ENCODE results near the gene KLHL13. TPM values are rescaled to one million over a fixed set of nuclear protein-coding genes. Genes with fewer than 3 reads are reported as not detected.

The KLHL13 gene
- total RNA-seq, 1 donor from 2014 or later = not detected

DNA sequence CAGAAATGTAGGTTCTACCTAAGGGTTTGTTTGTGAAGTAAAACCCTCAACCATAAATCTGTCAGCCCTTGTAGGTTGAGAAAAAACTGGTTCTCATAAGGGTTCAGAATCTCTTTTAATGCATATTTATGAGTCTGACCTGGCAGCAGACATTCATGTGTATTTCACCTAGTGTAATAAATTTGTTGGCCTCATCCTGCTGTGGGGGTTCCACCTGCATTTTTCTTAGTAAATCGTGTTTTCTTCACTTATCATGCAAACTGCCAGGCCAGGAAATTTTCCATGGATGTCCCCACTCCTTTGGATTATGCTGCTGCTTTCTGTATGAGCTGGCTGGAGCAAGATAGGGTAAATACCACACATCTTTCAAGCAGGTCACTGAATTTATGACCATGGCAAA is 42.4 kb downstream of the KLHL13 start:
- intact Hi-C loops (cut with micrococcal nuclease) = no loop called here
- no peaks in the 10 kb centered on the region for H3K27me3 Mint-ChIP-seq
- CTCF ChIA-PET = no interaction called here
- H3K27ac Mint-ChIP-seq = no peak overlapping the region
- ATAC-seq (ENCODE audit: low read depth) = no peak
- peaks cover 3% of the 10 kb centered on the region for H3K9me3 Mint-ChIP-seq
- H3K4me3 Mint-ChIP-seq = no peak overlapping the region
- DNase-seq = no peak
- TF ChIP-seq, protein P1, sequence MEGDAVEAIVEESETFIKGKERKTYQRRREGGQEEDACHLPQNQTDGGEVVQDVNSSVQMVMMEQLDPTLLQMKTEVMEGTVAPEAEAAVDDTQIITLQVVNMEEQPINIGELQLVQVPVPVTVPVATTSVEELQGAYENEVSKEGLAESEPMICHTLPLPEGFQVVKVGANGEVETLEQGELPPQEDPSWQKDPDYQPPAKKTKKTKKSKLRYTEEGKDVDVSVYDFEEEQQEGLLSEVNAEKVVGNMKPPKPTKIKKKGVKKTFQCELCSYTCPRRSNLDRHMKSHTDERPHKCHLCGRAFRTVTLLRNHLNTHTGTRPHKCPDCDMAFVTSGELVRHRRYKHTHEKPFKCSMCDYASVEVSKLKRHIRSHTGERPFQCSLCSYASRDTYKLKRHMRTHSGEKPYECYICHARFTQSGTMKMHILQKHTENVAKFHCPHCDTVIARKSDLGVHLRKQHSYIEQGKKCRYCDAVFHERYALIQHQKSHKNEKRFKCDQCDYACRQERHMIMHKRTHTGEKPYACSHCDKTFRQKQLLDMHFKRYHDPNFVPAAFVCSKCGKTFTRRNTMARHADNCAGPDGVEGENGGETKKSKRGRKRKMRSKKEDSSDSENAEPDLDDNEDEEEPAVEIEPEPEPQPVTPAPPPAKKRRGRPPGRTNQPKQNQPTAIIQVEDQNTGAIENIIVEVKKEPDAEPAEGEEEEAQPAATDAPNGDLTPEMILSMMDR (IDR thresholded peaks at IDR 0.05) = no peak
- no peaks in the 10 kb centered on the region for H3K36me3 Mint-ChIP-seq (ENCODE audit: low read depth)
- POLR2A ChIA-PET = no interaction called here
- no peaks in the 10 kb centered on the region for H3K4me1 Mint-ChIP-seq

DNA sequence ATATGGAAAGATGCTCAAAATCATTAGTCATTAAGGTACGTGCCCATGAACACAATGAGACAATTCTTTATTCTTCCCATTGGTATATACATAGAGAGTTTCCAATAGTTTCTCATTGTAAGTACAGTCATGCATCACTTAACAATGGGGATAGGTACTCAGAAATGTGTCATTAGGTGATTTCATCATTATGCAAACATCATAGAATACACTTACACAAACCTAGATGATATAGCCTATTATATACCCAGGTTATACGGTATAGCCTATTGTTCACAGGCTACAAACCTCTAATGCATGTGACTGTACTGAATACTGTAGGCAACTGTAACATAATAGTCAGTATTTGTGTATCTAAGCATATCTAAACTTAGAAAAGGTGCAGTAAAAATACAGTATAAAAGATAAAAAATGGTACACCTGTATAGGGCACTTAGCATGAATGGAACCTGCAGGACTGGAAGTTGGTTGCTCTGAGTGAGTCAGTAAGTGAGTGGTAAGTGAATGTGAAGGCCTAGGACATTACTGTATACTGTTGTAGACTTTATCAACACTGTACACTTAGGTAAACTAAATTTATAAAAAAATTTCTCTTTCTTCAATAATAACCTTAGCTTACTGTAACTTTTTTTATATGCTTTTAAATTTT is 49.6 kb downstream of the KLHL13 start:
- TF ChIP-seq, protein P1 (IDR thresholded peaks at IDR 0.05) = no peak
- ChIA-PET POLR2A (no interaction called here), CTCF (no interaction called here)
- intact Hi-C loops (cut with micrococcal nuclease) = no loop called here
- H3K27me3 Mint-ChIP-seq = no peaks in the 10 kb centered on the region
- peaks cover 10% of the 10 kb centered on the region for H3K4me1 Mint-ChIP-seq
- H3K27ac Mint-ChIP-seq = no peak overlapping the region
- H3K4me3 Mint-ChIP-seq = no peak overlapping the region
- ATAC-seq (ENCODE audit: low read depth) (no peak), DNase-seq (no peak)
- no peaks in the 10 kb centered on the region for H3K36me3 Mint-ChIP-seq (ENCODE audit: low read depth)
- H3K9me3 Mint-ChIP-seq = no peaks in the 10 kb centered on the region

DNA sequence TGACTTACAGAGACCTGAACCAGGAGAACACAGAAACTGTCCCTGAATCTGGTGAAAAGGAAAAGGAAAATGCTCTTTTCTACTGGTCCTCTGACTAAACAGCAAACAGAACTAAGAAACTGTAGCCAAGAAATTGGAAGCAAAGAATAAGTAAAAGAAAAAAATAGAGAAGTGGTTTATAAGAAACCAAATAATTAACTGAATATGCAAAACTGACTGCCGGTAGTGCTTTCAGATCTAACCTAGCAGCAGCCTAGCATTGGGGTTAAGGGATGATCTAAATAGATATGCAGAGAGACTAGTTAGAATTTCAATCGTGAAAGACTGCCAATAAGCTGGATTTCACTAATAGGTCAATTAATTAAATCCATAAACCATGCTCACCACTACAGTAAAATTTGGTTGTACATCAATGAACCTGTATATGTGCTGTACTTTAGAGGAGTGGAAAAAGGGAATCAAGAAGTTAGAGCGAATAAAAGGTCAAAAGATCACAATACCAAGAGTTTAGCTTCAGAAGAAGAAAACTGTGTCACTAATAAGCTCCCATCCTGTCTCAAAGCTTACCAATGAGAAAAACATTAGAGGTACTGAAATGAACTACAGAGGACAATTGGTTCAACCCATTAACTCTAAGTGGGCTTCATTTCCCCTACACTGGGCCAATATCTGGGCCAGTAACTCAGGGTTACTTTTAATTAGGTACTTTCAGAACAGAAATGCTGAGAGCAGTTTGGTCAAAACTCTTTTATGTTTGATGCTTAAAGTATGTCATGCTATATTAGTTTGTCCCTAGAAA is 53.6 kb downstream of the KLHL13 start:
- Mint-ChIP-seq H3K36me3 (ENCODE audit: low read depth) (no peaks in the 10 kb centered on the region), H3K4me1 (peaks cover 13% of the 10 kb centered on the region), H3K4me3 (no peak overlapping the region), H3K27ac (no peak overlapping the region), H3K9me3 (no peaks in the 10 kb centered on the region), H3K27me3 (no peaks in the 10 kb centered on the region)
- CTCF ChIA-PET = no interaction called here
- ATAC-seq (ENCODE audit: low read depth) = no peak
- intact Hi-C loops (cut with micrococcal nuclease) = no loop called here
- no peak for DNase-seq
- TF ChIP-seq, protein P1 (IDR thresholded peaks at IDR 0.05) = no peak
- POLR2A ChIA-PET = interaction anchor here (0.6 kb wide), 1 partner anchor 286 kb away, joined by 3 read pairs; no protein-coding TSS in a partner anchor

DNA sequence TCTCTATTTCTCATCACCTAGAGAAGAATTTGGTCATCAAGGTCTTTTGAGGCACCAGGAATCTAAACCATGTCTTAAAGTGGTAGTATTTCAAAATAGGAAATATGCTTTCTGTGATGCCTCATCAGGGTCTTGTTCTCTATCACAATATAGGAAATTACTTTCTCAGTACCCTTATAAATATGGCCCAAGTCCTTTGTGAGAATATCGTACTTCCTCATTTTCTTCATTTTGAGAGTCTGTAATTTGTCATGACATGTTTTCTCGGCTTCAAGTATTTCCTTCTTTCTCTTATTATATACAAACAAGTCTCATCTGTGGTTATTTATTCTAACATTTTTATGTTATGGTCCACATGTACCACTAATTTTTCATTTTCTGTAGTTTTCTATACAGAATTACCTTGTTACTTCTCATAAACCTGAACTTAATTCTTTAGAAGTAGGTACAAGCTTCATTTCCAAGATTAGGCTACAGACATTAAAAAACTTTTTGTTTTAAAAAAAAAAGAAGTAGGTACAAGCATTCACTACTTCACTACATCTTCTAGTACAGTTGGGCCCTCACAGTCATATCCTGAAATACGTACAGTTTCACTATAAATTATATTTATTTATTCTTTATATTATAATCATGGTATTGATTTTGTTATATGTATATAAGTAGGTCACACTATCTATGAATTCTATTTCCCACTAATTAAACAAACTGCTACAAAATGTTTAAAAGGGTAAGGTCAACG is 54.4 kb downstream of the KLHL13 start:
- ATAC-seq (ENCODE audit: low read depth) (no peak), DNase-seq (no peak)
- H3K27me3 Mint-ChIP-seq = no peaks in the 10 kb centered on the region
- no peaks in the 10 kb centered on the region for H3K36me3 Mint-ChIP-seq (ENCODE audit: low read depth)
- intact Hi-C loops (cut with micrococcal nuclease) = no loop called here
- H3K27ac Mint-ChIP-seq = no peak overlapping the region
- TF ChIP-seq, protein P1 (IDR thresholded peaks at IDR 0.05) = no peak
- ChIA-PET CTCF (no interaction called here), POLR2A (no interaction called here)
- no peaks in the 10 kb centered on the region for H3K9me3 Mint-ChIP-seq
- peaks cover 13% of the 10 kb centered on the region for H3K4me1 Mint-ChIP-seq
- no peak overlapping the region for H3K4me3 Mint-ChIP-seq

DNA sequence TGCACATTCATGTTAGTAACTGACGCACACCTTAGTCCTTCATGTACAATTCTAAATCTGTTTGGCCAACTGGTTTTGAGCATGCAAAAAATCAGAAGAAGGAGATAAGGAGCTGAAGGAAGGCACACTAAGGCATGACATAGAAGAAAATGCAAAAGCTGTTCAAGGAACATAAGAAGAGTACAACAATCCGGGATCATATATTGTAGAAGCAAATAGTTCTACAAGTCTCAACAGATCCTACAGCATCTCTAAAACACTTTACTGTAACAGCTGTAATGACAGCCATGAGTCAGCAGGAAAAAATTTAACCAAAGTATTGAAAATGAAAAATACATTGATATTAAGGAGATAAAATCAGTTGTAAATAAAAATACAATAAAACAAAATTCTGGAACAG is 57.7 kb downstream of the KLHL13 start:
- intact Hi-C loops (cut with micrococcal nuclease) = no loop called here
- H3K27me3 Mint-ChIP-seq = no peaks in the 10 kb centered on the region
- H3K27ac Mint-ChIP-seq = no peak overlapping the region
- TF ChIP-seq, protein P1 (IDR thresholded peaks at IDR 0.05) = no peak
- peaks cover 13% of the 10 kb centered on the region for H3K4me1 Mint-ChIP-seq
- ATAC-seq (ENCODE audit: low read depth) (no peak), DNase-seq (no peak)
- ChIA-PET CTCF (no interaction called here), POLR2A (no interaction called here)
- H3K9me3 Mint-ChIP-seq = no peaks in the 10 kb centered on the region
- H3K4me3 Mint-ChIP-seq = no peak overlapping the region
- H3K36me3 Mint-ChIP-seq (ENCODE audit: low read depth) = no peaks in the 10 kb centered on the region
